ENCODE data around the gene C4orf54. TPM values are rescaled to one million over a fixed set of nuclear protein-coding genes. Genes with fewer than 3 reads are reported as not detected.

The C4orf54 gene
- total and polyA plus RNA-seq, 2 of the 4 experiments (the other 2 are of a cell fraction), result not detected

GRCh38 chr4:99654361-99654761 lies 3.3 kb downstream of the C4orf54 start:
- Histone ChIP-seq H2AFZ (replicated peaks; ENCODE audit: low read length, poor library complexity) (no peak overlapping the region), H3K56ac (ENCODE audit: extremely low read depth, insufficient read depth, low read length) (no peak overlapping the region), H4K91ac (ENCODE audit: insufficient read depth, low read depth, low read length) (no peak overlapping the region), H4K8ac (ENCODE audit: low read depth in 2 of 2, low read length in 2 of 2) (no peak overlapping the region), H2AK9ac (replicated peaks; ENCODE audit: low read depth, low read length, poor library complexity) (no peak overlapping the region), H3K23ac (ENCODE audit: low read depth, low read length) (no peak overlapping the region), H4K5ac (ENCODE audit: low read depth, low read length) (no peak overlapping the region), H3K18ac (ENCODE audit: low read depth, low read length) (no peak overlapping the region), H3K4me2 (ENCODE audit: low read depth, low read length) (no peak overlapping the region), H3K9me1 (ENCODE audit: insufficient read depth, low read length) (no peaks in the 10 kb centered on the region), H3K4ac (ENCODE audit: low read depth, low read length) (no peak overlapping the region), H2AK5ac (ENCODE audit: low read depth, low read length) (no peak overlapping the region; the same call in 1 of the 2 replicates), H2BK20ac (ENCODE audit: low read depth, low read length) (no peak overlapping the region), H3K14ac (replicated peaks; ENCODE audit: low read depth, low read length) (no peak overlapping the region), H3K36me3 (ENCODE audit: control insufficient read depth, insufficient read depth, low read length) (no peaks in the 10 kb centered on the region), H2BK5ac (ENCODE audit: low read depth, low read length, poor library complexity, severe bottlenecking) (no peak overlapping the region), H3K4me3 (ENCODE audit: insufficient read depth, low read depth, low read length) (no peak overlapping the region), H4K20me1 (ENCODE audit: insufficient read depth, low read length) (no peaks in the 10 kb centered on the region), H3K4me1 (ENCODE audit: control insufficient read depth, insufficient read depth, low read length) (peaks cover 2% of the 10 kb centered on the region; the same call in 1 of the 2 replicates), H2BK120ac (ENCODE audit: low read depth, low read length) (no peak overlapping the region), H3K27me3 (ENCODE audit: control insufficient read depth, insufficient read depth, low read length) (peaks cover 1% of the 10 kb centered on the region; the same call in 1 of the 2 replicates), H3K27ac (ENCODE audit: insufficient read depth, low read length) (no peak overlapping the region), H3K9me3 (ENCODE audit: control insufficient read depth, insufficient read depth, low read length) (no peaks in the 10 kb centered on the region; the same call in 1 of the 2 replicates), H3K79me1 (ENCODE audit: low read depth in 1 of 2, low read length in 2 of 2) (no peaks in the 10 kb centered on the region), H3K9ac (ENCODE audit: low read depth, low read length) (no peak overlapping the region), H2BK15ac (ENCODE audit: low read depth, low read length) (no peak overlapping the region)
- TF ChIP-seq FOS (IDR thresholded peaks at IDR 0.05; ENCODE audit: low read depth, low read length) (no peak), CHD1 (IDR thresholded peaks at IDR 0.05; ENCODE audit: low read depth, low read length) (no peak), BHLHE40 (IDR thresholded peaks at IDR 0.05; ENCODE audit: low read depth, low read length) (no peak), MAFK (IDR thresholded peaks at IDR 0.05; ENCODE audit: low read depth, low read length) (no peak), SMC3 (IDR thresholded peaks at IDR 0.05; ENCODE audit: low read depth, low read length) (no peak), NFE2L2 (IDR thresholded peaks at IDR 0.05; ENCODE audit: low read depth, low read length) (no peak), POLR2A (IDR thresholded peaks at IDR 0.05; ENCODE audit: low read depth, low read length) (no peak)
- DNase-seq, result no peak
- intact Hi-C loops (cut with micrococcal nuclease), result no loop called here
- POLR2A ChIA-PET (ENCODE audit: unreplicated experiment), result no interaction called here
- no peak for ATAC-seq (ENCODE audit: low read depth)
- CTCF ChIA-PET, result no interaction called here
- no TSS peak for BruUV-seq (replicated peaks)
- in situ Hi-C loops (cut with MboI; ENCODE audit: low sequenced_read_pairs), result no loop called here
- dilution Hi-C loops (cut with HindIII; ENCODE audit: low sequenced_read_pairs, unreplicated experiment), result no loop called here
- WGBS, 2 experiments (ENCODE audit: extremely low coverage in 2 of 2, insufficient read length in 1 of 2), result 81% methylated on average over 3 of the region's 15 CpGs; no CpG with 5 or more reads in 1 of the 2 experiments

Data from IMR-90 (cell line).